22Rv1 (cell line): ENCODE results near the gene PLXDC2.

Experiments
- ZFX ChIP-seq: fragments of 450-650 bp; IDR thresholded peaks from 2 replicates; pipeline ENCODE4 v1.6.1; 2017; ENCODE audit warnings: antibody characterized with exemption, borderline replicate concordance
- TF ChIP-seq, protein P1 (sequence below): fragments of 450-650 bp; IDR thresholded peaks from 2 replicates; pipeline ENCODE4 v1.5.1; 2017; ENCODE audit warnings: mild to moderate bottlenecking

DNA sequence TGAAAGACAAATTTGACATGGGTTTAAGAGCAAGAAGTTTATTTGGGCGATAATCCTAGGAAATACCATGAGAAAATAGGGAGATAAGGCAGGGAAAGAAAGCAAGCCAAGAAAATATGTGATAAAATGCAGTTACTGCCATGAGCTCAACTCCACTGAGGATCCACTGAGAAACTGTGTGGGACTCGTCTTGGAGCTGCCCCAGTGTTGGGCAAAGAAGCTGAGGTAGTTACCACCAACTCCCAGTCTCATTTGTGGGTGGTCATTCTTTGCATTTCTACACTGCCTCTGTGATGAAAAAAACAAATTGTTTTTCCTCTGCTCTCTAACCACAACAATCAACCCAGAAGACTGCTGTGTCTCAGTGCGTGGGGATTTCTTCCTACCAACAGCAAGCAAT, 498.2 kb downstream of the PLXDC2 start:
- TF ChIP-seq, protein P1, sequence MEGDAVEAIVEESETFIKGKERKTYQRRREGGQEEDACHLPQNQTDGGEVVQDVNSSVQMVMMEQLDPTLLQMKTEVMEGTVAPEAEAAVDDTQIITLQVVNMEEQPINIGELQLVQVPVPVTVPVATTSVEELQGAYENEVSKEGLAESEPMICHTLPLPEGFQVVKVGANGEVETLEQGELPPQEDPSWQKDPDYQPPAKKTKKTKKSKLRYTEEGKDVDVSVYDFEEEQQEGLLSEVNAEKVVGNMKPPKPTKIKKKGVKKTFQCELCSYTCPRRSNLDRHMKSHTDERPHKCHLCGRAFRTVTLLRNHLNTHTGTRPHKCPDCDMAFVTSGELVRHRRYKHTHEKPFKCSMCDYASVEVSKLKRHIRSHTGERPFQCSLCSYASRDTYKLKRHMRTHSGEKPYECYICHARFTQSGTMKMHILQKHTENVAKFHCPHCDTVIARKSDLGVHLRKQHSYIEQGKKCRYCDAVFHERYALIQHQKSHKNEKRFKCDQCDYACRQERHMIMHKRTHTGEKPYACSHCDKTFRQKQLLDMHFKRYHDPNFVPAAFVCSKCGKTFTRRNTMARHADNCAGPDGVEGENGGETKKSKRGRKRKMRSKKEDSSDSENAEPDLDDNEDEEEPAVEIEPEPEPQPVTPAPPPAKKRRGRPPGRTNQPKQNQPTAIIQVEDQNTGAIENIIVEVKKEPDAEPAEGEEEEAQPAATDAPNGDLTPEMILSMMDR: no peak
- no peak for TF ChIP-seq ZFX
